HL-60 (cell line): ENCODE results near the gene SLC18B1.

ENCODE experiments used
- DNase-seq, 2 experiments: peaks; one replicate each; pipeline ENCODE4 v3.0.0-alpha.2; 2010 to 2020; ENCODE audit warnings: low read depth in 1 of 2, low spot score in 1 of 2
- H3K27ac ChIP-seq: fragments of 250-450 bp; sonication (Bioruptor Pico); replicated peaks from 2 replicates; pipeline ENCODE4 v1.5.1; 2020; ENCODE audit warnings: mild to moderate bottlenecking, moderate library complexity
- H3K27me3 ChIP-seq: fragments of 250-450 bp; sonication (Bioruptor Pico); 2 replicates; pipeline ENCODE4 v1.5.1; 2021; ENCODE audit warnings: mild to moderate bottlenecking, moderate library complexity; ENCODE audit not compliant: insufficient read depth, poor library complexity, severe bottlenecking
- H3K4me3 ChIP-seq: replicated peaks from 2 replicates; pipeline ENCODE4 v1.5.1; 2011; ENCODE audit warnings: mild to moderate bottlenecking, control low read depth, low read length; ENCODE audit not compliant: insufficient read depth
- GABPA ChIP-seq: IDR thresholded peaks from 2 replicates; pipeline ENCODE4 v1.6.1; 2012; ENCODE audit warnings: low read depth
- POLR2AphosphoS5 ChIP-seq: IDR thresholded peaks from 2 replicates; pipeline ENCODE4 v1.6.1; 2012; ENCODE audit warnings: low read depth
- SPI1 ChIP-seq: IDR thresholded peaks from 2 replicates; pipeline ENCODE4 v1.6.1; 2012; ENCODE audit warnings: low read depth, mild to moderate bottlenecking, borderline replicate concordance
- TF ChIP-seq, protein P1 (sequence below): IDR thresholded peaks from one replicate; pipeline ENCODE4 v1.5.1; 2011; ENCODE audit warnings: low read length, control low read depth, inconsistent platforms; ENCODE audit not compliant: insufficient read depth
- TF ChIP-seq, protein P2 (sequence below): IDR thresholded peaks from 2 replicates; pipeline ENCODE4 v1.6.1; 2012; ENCODE audit warnings: low read depth; ENCODE audit not compliant: insufficient replicate concordance

SLC18B1 gene

DNA sequence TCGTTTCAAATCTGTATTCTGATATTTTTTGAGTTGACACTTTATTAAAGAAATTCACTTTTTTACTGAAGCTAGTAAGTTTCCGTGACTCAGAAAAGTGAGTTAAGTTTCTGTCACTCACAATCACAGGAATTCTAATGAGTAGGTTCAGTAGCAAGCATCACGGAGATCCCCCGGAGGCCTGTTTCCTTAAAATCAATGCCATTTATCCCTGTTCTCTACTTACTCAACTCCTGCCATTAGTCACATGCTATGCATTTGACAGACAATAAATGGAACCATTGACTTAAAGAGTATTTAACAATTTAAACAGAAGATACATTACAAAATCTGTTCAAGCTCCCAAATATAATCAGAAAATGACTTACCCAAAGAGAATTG lies 9.1 kb downstream of the SLC18B1 start:
- no peak for DNase-seq
- H3K4me3 ChIP-seq = no peak overlapping the region
- H3K27me3 ChIP-seq = peaks cover 2% of the 10 kb centered on the region
- H3K27ac ChIP-seq = no peak overlapping the region
- TF ChIP-seq, protein P1, sequence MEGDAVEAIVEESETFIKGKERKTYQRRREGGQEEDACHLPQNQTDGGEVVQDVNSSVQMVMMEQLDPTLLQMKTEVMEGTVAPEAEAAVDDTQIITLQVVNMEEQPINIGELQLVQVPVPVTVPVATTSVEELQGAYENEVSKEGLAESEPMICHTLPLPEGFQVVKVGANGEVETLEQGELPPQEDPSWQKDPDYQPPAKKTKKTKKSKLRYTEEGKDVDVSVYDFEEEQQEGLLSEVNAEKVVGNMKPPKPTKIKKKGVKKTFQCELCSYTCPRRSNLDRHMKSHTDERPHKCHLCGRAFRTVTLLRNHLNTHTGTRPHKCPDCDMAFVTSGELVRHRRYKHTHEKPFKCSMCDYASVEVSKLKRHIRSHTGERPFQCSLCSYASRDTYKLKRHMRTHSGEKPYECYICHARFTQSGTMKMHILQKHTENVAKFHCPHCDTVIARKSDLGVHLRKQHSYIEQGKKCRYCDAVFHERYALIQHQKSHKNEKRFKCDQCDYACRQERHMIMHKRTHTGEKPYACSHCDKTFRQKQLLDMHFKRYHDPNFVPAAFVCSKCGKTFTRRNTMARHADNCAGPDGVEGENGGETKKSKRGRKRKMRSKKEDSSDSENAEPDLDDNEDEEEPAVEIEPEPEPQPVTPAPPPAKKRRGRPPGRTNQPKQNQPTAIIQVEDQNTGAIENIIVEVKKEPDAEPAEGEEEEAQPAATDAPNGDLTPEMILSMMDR = no peak
- TF ChIP-seq GABPA = no peak
- TF ChIP-seq, protein P2, sequence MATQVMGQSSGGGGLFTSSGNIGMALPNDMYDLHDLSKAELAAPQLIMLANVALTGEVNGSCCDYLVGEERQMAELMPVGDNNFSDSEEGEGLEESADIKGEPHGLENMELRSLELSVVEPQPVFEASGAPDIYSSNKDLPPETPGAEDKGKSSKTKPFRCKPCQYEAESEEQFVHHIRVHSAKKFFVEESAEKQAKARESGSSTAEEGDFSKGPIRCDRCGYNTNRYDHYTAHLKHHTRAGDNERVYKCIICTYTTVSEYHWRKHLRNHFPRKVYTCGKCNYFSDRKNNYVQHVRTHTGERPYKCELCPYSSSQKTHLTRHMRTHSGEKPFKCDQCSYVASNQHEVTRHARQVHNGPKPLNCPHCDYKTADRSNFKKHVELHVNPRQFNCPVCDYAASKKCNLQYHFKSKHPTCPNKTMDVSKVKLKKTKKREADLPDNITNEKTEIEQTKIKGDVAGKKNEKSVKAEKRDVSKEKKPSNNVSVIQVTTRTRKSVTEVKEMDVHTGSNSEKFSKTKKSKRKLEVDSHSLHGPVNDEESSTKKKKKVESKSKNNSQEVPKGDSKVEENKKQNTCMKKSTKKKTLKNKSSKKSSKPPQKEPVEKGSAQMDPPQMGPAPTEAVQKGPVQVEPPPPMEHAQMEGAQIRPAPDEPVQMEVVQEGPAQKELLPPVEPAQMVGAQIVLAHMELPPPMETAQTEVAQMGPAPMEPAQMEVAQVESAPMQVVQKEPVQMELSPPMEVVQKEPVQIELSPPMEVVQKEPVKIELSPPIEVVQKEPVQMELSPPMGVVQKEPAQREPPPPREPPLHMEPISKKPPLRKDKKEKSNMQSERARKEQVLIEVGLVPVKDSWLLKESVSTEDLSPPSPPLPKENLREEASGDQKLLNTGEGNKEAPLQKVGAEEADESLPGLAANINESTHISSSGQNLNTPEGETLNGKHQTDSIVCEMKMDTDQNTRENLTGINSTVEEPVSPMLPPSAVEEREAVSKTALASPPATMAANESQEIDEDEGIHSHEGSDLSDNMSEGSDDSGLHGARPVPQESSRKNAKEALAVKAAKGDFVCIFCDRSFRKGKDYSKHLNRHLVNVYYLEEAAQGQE = no peak
- TF ChIP-seq POLR2AphosphoS5 = no peak
- TF ChIP-seq SPI1 = no peak

DNA sequence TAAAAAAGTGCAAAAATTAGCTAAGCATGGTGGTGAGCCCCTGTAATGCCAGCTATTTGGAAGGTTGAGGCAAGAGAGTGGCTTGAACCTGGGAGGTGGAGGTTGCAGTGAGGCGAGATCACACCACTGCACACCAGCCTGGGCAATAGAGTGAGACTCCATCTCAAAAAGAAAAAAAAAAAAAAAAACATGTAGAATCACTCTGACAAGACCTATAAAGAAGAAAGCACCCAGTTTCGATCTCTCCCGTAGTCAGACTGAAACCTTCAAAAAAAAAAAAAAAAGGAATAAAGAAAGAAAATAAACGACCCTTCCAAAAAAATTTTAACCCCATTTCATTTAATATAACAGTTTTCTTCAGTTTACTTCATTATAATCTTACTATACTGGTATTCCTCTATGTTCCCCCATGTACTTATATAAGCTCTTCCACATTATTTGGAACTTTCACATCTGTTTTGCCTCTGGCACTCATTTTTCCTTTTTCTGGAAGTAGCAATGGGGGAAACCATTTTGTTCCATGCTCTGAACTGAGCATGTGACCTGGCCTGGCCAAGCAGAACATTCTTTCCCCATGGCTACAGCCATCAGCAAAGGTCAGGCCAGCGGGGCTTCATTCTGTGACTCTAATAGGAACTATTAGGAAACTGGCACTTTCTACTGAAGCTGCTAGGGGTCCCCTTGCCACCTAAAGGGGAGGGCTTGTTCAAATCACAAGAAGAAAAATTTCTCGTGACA lies 9.6 kb downstream of the SLC18B1 start:
- peaks cover 2% of the 10 kb centered on the region for H3K27me3 ChIP-seq
- H3K4me3 ChIP-seq = no peak overlapping the region
- TF ChIP-seq GABPA (no peak), POLR2AphosphoS5 (no peak)
- TF ChIP-seq, protein P2 = no peak
- TF ChIP-seq, protein P1 = no peak
- no peak overlapping the region for H3K27ac ChIP-seq
- DNase-seq = no peak

DNA sequence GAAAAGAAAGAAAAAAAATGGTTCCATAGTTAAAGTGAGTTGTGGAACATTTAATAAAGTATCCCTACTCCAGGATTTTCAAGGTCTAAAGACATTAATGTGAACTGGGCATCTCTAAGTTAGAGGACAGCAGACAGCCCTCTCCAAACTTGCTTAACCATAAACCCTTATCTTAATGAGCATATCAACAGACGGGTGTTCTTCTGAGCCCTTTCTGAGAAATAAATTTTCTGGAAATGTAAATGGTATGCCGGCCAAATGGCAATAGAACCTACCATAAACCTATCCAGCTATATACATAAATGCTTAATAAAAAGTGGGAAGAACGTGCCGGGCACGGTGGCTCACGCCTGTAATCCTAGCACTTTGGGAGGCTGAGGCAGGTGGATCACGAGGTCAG lies 12.5 kb downstream of the SLC18B1 start:
- TF ChIP-seq, protein P2 = no peak
- TF ChIP-seq, protein P1 = no peak
- TF ChIP-seq GABPA = no peak
- TF ChIP-seq SPI1 = no peak
- no peak overlapping the region for H3K27ac ChIP-seq
- DNase-seq = no peak
- H3K27me3 ChIP-seq = peaks cover 2% of the 10 kb centered on the region
- no peak overlapping the region for H3K4me3 ChIP-seq
